ENCODE data around the gene P2RX2. TPM values are rescaled to one million over a fixed set of nuclear protein-coding genes. Genes with fewer than 3 reads are reported as not detected.

The P2RX2 gene
- total RNA-seq, 2 donors from 2014 or later, result 0.32 to 8.2 TPM

DNA sequence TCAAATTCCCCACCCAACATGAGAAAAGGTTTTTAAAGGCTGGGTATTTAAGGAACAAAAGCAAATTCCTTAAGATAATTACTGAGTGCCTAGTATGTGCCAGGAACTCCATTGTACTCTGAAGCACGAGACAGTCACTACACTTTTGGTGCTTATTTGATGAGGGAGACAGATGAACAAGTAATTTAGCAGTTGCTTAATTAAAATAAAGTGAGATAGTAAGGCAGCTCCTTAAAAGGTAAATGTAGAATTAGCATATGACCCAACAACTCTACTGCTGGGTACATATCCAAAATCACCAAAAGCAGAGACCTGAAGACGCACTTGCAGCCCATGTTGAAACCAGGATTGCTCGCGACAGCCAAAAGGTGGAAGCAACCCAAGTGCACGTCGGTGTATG is 47.2 kb downstream of the P2RX2 start:
- H3K27ac ChIP-seq, result no peak overlapping the region
- H3K36me3 ChIP-seq, result peaks cover 7 to 9% of the 10 kb centered on the region in 2 donors
- WGBS, result 88% methylated on average over 6 of the region's 6 CpGs
- no peaks in the 10 kb centered on the region for H3K4me1 ChIP-seq (replicated peaks)
- H3K4me3 ChIP-seq, result no peak overlapping the region
- no peaks in the 10 kb centered on the region for H3K27me3 ChIP-seq (replicated peaks; ENCODE audit: insufficient read depth)
- DNase-seq (ENCODE audit: low spot score), result no peak
- intact Hi-C loops (cut with DNase I), result no loop called here
- TF ChIP-seq POLR2A (IDR thresholded peaks at IDR 0.05) (no peak), POLR2AphosphoS5 (IDR thresholded peaks at IDR 0.05) (no peak), CTCF (IDR thresholded peaks at IDR 0.05) (no peak)
- no peaks in the 10 kb centered on the region for H3K9me3 ChIP-seq

DNA sequence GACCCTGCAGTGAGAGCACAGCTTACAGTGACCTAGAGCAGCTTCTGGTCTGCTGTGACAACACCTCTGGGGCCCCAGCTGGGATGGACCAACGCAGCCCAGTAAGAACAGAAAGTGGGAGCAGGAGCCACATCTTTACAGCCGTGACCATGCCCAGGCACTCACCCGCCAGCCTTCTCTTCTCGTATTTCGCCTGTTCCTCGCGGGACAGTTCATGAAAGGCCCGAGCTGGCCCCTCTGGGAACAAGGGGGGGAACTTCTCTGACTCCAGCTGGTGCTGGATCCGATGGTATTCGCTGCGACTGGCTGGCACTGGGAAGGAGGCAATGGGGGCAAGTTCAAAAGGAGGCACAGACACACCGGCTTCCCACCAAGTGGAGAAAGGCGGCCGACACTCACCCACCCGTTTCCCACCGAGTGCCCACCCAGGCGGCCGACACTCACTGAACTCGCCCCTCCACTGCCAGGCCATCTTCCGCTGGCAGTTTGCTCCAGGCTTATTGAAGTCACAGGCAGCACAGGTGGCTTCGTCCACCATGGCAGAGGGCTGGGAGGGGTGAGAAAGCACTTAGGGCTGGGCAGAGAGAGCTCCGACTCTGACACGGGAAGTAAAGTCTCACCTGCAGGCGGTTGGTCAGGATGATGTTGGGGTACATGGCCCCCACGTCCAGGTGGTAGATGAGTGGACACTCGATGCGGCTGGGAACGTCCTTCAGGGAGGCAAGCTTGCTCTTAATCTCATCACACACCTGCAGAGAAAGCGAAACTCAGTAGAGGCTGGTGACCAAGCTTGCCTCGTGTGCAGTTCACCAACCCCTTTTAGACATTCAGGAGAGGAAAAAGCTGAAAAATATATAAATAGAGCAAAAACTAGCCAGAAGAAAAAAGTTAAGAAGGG is 49.9 kb downstream of the P2RX2 start:
- intact Hi-C loops (cut with DNase I), result no loop called here
- no peak for DNase-seq (ENCODE audit: low spot score)
- peaks cover 2 to 15% of the 10 kb centered on the region in 2 donors for H3K36me3 ChIP-seq
- 94% methylated on average over 30 of the region's 30 CpGs for WGBS
- TF ChIP-seq POLR2AphosphoS5 (IDR thresholded peaks at IDR 0.05), result no peak
- H3K27ac ChIP-seq, result no peak overlapping the region
- H3K27me3 ChIP-seq (replicated peaks; ENCODE audit: insufficient read depth), result no peaks in the 10 kb centered on the region
- no peaks in the 10 kb centered on the region for H3K4me1 ChIP-seq (replicated peaks)
- H3K9me3 ChIP-seq, result no peaks in the 10 kb centered on the region
- no peak overlapping the region for H3K4me3 ChIP-seq

GRCh38 chr12:132669166-132669879 is 50.7 kb downstream of the P2RX2 start:
- TF ChIP-seq POLR2AphosphoS5 (IDR thresholded peaks at IDR 0.05) (no peak), POLR2A (IDR thresholded peaks at IDR 0.05) (no peak), CTCF (IDR thresholded peaks at IDR 0.05) (no peak)
- no peak for DNase-seq (ENCODE audit: low spot score)
- H3K36me3 ChIP-seq, result peaks cover 2 to 15% of the 10 kb centered on the region in 2 donors

More at GRCh38 chr12:132669166-132669879, 50.7 kb downstream of the P2RX2 start:
- no peak overlapping the region for H3K4me3 ChIP-seq
- 92% methylated on average over 17 of the region's 17 CpGs for WGBS
- H3K4me1 ChIP-seq (replicated peaks), result no peaks in the 10 kb centered on the region
- H3K27me3 ChIP-seq (replicated peaks; ENCODE audit: insufficient read depth), result no peaks in the 10 kb centered on the region
- no peak overlapping the region for H3K27ac ChIP-seq
- intact Hi-C loops (cut with DNase I), result no loop called here
- no peaks in the 10 kb centered on the region for H3K9me3 ChIP-seq

Small RNA genes lying within 50 kb of the gene (microRNA-seq; reads per million reads assigned to microRNA genes)
- gene MIR6763, result not detected

Small RNA genes lying within 50 kb of the gene (small RNA-seq; reads per million reads assigned to genes)
- gene MIR6763, result 0 reads per million in 2 donors

Other genes starting within 250 kb of the P2RX2 start
- 10 to 100 TPM; 34.2 to 69.2 TPM for gene FBRSL1, start 128.6 kb upstream of the P2RX2 start, total RNA-seq
- under 1 TPM in 1 of 2 donors, not detected in 1; 0.68 TPM for gene LRCOL1, start 8.2 kb upstream of the P2RX2 start, total RNA-seq
- 10 to 100 TPM; 41.8 to 65.4 TPM for gene POLE, start 68.6 kb downstream of the P2RX2 start, total RNA-seq
- 100 to 1,000 TPM in 1 of 2 donors, 10 to 100 TPM in 1; 25.7 to 107 TPM for gene PXMP2, start 68.8 kb downstream of the P2RX2 start, total RNA-seq
- 10 to 100 TPM; 37.4 to 41.4 TPM for gene PGAM5, start 92.1 kb downstream of the P2RX2 start, total RNA-seq
- gene ANKLE2, start 143.1 kb downstream of the P2RX2 start, total RNA-seq, result 10 to 100 TPM; 31.1 to 82.4 TPM
- gene GOLGA3, start 210.1 kb downstream of the P2RX2 start, total RNA-seq, result 100 to 1,000 TPM in 1 of 2 donors, 10 to 100 TPM in 1; 99.1 to 109 TPM